HG03521 (cell line): ENCODE results near the gene DYNLT2.
"Not testable (repeated sequence)": the region's sequence is repeated elsewhere in the genome, so short reads cannot be mapped to it uniquely, and the experiment has no call there.

Experiments used
- ATAC-seq: cut with Tn5 transposase; IDR thresholded peaks from one replicate; pipeline ENCODE4 v1.9.1; 2021; ENCODE audit warnings: mild to moderate bottlenecking, moderate library complexity; ENCODE audit not compliant: unreplicated experiment

Gene DYNLT2

DNA sequence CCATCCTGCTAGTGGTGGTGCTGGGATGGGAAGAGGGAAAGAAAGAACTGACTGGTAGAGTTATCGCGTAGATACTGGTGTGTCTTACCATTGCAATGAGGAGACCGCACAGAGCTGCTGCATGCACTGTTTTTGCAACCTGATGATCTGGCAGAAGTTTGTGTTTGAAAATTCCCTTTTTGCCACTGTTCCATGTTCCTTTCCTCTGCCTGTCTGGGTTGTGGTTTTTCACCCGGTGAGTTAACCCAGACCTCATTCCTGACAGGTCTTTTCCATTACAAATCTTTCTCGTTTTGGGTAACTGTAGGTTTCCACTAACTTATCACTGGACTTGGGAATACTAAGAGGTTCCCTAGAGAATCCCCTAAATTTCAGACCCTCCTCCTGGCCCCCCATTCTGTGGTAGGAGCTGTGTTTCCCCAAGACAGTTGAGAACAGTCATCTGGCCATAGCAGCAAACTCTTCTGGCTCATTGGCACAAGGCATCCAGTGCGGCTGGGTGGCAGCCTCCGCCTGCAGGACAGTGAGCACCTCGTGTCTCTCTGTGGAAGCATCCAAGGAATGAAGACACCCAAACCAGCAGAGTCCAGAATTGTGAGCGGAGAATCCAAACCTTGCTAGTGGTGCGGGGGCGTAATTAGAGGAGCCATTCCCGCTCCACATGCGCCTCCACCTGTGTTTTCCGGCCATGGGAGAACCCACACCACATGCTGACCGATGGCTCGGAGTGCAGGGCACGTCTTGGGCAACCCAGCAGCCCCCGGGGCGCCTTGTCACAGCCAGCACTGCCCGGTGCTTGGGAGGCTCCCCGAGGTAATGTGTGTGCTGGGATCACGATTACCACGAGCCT, 32.8 kb upstream of the DYNLT2 start:
- no peak for ATAC-seq

DNA sequence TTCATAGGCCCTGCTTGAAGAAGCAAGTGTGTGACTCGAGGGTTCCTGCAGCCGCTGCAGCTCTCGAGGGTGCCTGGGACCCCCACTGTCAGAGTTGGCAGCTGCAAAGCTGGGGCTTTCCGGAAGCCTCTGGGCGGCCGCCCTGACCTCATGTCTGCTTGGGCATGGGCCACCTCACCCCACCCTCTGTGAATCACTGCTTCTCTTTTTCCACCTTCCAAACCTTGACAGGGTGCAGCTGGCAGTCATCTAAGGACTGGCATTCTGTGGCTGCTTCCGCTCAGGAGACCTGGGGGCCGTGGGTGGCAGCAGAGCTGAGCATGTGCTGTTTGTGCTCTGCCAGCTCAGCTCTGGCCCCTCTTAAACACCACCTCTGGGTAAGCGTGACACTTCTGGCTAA, 32.0 kb upstream of the DYNLT2 start:
- ATAC-seq, result no peak

- no peak for ATAC-seq
Measured at GRCh38 chr6:169782966-169783365, 31.6 kb upstream of the DYNLT2 start.

DNA sequence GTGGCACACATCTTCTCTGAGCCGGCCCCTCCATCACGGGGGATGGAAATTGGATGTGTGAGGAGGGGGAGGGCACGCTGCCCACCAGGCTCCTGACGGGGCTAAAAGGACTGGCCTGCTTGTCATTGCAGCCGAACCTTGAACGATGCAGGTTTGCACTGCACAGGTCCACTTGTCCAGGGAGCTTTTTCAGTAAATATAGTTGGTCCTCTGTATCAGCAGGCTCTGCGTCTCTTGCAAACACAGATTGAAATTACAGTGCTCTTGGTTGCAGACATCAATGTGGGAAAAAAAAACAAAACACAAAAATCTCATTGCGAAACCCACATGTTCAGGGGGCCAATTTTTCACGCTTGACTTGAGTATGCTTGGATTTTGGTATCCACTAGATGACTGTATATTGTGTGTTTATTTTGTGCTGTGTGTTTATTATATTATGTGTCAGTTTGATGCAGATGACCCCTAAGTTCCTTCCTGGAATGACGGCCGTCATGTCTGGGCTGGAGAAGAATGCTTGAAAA, 29.3 kb upstream of the DYNLT2 start:
- ATAC-seq, result no peak

DNA sequence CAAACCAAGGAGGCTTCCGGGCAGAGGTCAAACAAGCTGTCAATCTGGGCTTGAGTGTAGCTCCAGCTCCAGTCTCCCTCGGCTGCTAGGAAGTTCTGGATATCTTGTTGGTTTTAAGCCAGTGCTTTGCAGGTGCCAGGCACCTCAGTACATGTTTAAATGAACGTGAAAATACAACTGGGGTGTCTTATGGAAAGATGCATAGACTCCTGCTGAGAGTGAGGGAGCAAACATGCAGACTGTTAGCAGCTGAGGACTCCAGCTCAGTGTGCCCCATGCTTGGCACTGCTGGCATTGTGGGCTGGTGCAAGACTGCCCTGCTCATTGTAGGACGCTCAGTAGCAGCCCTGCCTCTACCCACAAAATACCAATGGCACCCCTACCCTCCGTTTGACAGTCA, 28.5 kb upstream of the DYNLT2 start:
- ATAC-seq, result no peak

DNA sequence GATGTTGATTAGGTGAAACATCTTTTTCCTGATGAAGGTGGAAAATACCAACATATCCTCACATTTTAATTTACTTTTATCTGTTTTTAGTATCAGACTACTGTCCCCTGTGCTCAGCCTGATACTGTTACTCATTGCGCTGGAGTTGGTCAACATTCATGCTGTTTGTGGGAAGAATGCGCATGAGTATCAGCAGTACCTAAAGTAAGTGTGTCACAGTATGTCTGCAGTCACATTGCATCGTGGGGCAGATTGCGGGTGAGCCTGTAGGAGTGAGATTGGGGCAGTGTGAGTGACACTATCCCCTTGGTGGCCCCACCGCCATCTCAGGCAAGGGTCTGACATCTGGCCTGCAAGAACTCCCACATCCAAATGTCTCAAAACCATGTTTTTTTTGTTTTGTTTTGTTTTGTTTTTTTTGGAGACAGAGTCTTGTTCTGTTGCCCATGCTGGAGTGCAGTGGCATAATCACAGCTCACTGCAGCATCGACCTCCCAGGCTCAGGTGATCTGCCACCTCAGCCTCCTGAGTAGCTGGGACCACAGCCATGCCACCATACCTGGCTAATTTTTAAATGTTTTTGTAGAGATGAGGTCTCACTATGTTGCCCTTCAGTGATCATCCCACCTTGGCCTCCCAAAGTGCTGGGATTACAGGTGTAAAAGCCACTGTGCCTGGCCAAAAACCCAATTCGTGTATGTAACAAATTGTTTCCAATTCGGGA, 27.9 kb upstream of the DYNLT2 start:
- ATAC-seq, result no peak

GRCh38 chr6:169778646-169779045, 27.3 kb upstream of the DYNLT2 start:
- no peak for ATAC-seq

GRCh38 chr6:169777896-169778295, 26.5 kb upstream of the DYNLT2 start:
- ATAC-seq, result no peak

- no peak for ATAC-seq
Measured at GRCh38 chr6:169776379-169776778, 25.0 kb upstream of the DYNLT2 start.

GRCh38 chr6:169775321-169775720, 23.9 kb upstream of the DYNLT2 start:
- no peak for ATAC-seq

DNA sequence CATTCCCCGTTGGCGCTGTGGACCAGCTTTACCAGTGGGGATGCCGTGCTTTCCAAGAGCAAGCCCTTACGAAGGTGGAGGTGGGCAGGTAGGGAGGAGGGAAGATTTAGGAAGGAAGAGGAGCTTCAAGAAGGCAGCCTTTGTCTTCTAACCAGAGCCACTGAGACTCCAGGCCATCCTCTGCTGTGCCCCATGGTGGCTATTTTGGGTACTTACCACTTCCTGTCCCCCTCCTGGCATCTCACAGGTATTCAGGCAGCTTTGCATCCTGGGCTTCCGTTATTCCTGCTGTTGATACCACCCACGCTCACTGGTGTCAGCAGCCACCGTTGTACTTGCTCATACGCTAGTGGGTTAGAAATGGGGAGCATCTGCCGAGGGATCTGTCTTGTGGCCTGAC, 23.0 kb upstream of the DYNLT2 start:
- ATAC-seq, result no peak

GRCh38 chr6:169766921-169767736, 15.8 kb upstream of the DYNLT2 start:
- ATAC-seq, result no peak

DNA sequence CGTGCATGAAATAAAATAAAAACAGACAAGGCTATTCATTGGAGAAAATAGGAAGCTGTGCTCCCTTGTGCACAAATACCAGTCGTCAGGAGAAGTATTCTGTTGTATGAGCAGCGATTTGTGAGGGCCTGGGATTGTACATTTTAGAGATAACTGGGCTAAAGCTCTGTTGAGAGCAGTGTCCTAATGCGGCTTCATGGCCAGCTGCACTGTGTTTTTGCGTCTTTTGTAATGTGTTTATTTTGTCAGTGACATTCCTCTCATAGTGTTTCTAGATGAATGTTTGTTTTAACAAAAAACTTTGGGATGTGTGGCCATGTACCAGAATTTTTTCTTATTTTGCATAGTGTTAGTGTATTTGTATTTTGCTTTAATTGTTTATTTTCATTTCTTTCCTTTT, 14.9 kb upstream of the DYNLT2 start:
- no peak for ATAC-seq

GRCh38 chr6:169765789-169766188, 14.4 kb upstream of the DYNLT2 start:
- ATAC-seq, result not testable (repeated sequence)

- no peak for ATAC-seq
Measured at GRCh38 chr6:169763881-169764280, 12.5 kb upstream of the DYNLT2 start.

DNA sequence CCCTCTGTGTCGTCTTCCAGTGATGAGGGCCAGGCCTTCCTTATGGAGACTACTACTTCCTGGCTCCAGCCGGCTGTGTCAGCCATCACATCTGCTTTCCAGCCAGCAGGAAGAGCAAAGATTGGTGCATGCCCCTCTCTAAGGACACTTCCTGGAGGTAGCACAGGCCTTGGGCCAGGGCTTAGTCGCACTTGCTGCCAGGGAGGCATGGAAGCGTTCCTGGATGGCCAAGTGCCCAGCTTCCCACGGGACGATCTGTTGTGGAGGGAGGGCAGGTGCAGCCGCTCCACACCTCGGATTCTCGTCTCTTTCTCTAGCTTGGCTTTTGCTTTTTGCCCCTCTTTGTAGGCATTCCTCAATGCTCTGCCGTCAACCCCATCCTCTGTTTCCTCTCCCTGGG, 11.9 kb upstream of the DYNLT2 start:
- no peak for ATAC-seq

DNA sequence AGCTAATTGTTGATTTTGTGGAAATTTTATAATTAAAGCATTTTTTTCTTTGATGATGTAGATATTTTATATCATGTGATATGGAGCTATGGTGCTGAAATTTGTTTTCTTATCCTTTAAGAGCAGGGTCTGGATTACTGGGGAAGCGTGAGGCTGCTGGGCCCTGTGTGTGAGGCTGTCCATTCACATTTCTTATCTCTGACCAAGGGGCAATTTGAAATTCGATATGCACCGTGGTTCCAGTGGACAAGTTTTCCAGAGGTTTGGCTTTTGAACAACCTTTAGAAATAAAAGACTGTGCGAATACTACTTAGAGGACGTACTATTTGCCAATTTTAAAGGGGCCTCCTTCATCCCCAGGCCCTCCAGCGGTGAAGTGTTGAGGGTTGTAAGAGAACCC, 3.8 kb upstream of the DYNLT2 start:
- ATAC-seq, result no peak

GRCh38 chr6:169752074-169752623, 777 bp upstream of the DYNLT2 start:
- ATAC-seq, result no peak

GRCh38 chr6:169746556-169746955, 4.8 kb downstream of the DYNLT2 start:
- ATAC-seq, result no peak

- no peak for ATAC-seq
Measured at GRCh38 chr6:169745405-169745804, 6.0 kb downstream of the DYNLT2 start.

DNA sequence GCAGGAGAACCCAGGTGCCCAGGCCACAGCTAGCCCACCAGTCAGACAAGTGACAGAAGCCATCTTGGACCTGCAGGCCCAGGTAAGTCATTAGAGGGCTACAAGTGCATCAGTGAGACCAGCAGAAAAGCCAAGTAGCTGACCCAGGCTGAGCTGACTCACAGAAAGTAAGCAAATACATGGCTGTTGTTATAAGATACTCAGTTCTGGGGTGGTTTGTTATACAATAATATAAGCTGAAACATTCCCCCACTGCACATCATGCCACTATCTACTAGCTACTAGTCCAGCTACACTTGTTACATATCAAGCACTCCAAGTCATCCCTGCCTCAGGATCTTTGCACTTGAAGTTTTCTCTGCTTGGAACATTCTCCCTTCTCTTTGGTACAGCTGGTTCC, 10.0 kb downstream of the DYNLT2 start:
- ATAC-seq, result no peak
